Smooth muscle cell (in vitro differentiated cells): ENCODE data around the gene TNIP1. TPM values are rescaled to one million over a fixed set of nuclear protein-coding genes. Genes with fewer than 3 reads are reported as not detected.

Source experiments
- DNase-seq: peaks from one replicate; lab custom pipeline; 2025; ENCODE audit not compliant: unreplicated experiment; lab: John Stamatoyannopoulos, UW
- H2AFZ ChIP-seq: fragments of 200-600 bp; sonication (generic); 2 replicates; pipeline ENCODE4 v1.6.0; 2016; ENCODE audit warnings: antibody characterized with exemption, low read depth, mild to moderate bottlenecking
- H3F3A ChIP-seq: fragments of 200-600 bp; sonication (generic); 2 replicates; pipeline ENCODE4 v1.6.0; 2017; ENCODE audit warnings: antibody characterized with exemption, low read depth
- H3K27ac ChIP-seq: fragments of 200-600 bp; sonication (generic); 2 replicates; pipeline ENCODE4 v1.5.1; 2016; ENCODE audit warnings: low read depth, mild to moderate bottlenecking
- H3K27me3 ChIP-seq: fragments of 200-600 bp; sonication (generic); 2 replicates; pipeline ENCODE4 v1.6.1; 2016; ENCODE audit warnings: low read depth, mild to moderate bottlenecking
- H3K36me3 ChIP-seq: fragments of 200-600 bp; sonication (generic); 2 replicates; pipeline ENCODE4 v1.5.1; 2016; ENCODE audit warnings: low read depth
- H3K4me1 ChIP-seq: fragments of 200-600 bp; sonication (generic); 2 replicates; pipeline ENCODE4 v1.5.1; 2016; ENCODE audit warnings: low read depth
- H3K4me2 ChIP-seq: fragments of 200-600 bp; sonication (generic); 2 replicates; pipeline ENCODE4 v1.6.0; 2016; ENCODE audit warnings: mild to moderate bottlenecking
- H3K4me3 ChIP-seq: fragments of 200-600 bp; sonication (generic); 2 replicates; pipeline ENCODE4 v1.5.1; 2016; ENCODE audit warnings: mild to moderate bottlenecking
- H3K79me2 ChIP-seq: fragments of 200-600 bp; sonication (generic); 2 replicates; pipeline ENCODE4 v1.6.0; 2016; ENCODE audit warnings: low read depth, mild to moderate bottlenecking
- H3K9ac ChIP-seq: fragments of 200-600 bp; sonication (generic); 2 replicates; pipeline ENCODE4 v1.6.0; 2016; ENCODE audit warnings: low read depth
- H3K9me3 ChIP-seq: fragments of 200-600 bp; sonication (generic); replicated peaks from 2 replicates; pipeline ENCODE4 v1.5.1; 2016; ENCODE audit warnings: low read depth
- H4K20me1 ChIP-seq: fragments of 200-600 bp; sonication (generic); 2 replicates; pipeline ENCODE4 v1.6.0; 2016; ENCODE audit warnings: low read depth
- CTCF ChIP-seq: fragments of 200-600 bp; sonication (generic); IDR thresholded peaks from 2 replicates; pipeline ENCODE4 v1.5.1; 2017; ENCODE audit warnings: borderline replicate concordance, mild to moderate bottlenecking, antibody characterized with exemption; ENCODE audit not compliant: insufficient read depth, poor library complexity, severe bottlenecking
- WGBS: methylation state at CpG from one replicate; pipeline ENCODE4 v1.1.7; 2016; ENCODE audit warnings: low lambda C conversion rate; 5-methylcytosine and 5-hydroxymethylcytosine counted together
- polyA plus RNA-seq: library from polyadenylated mRNA; unstranded; fragments of >200 nt; fragmentation: Nextera tagmentation; extraction: Ambion mirVana; gene quantifications from 2 replicates; pipeline ENCODE4 v1.2.1, GENCODE V29; 2016
- total RNA-seq: library from RNA; depleted of rRNA; stranded (reverse); fragments of >200 nt; gene quantifications from 2 replicates; pipeline ENCODE4 v1.2.3, GENCODE V29; 2014

TNIP1 gene
- total and polyA plus RNA-seq, 2 experiments from 2014 or later, result 51.4 to 73.7 TPM

GRCh38 chr5:151082282-151082902 lies 1.6 kb upstream of the TNIP1 start:
- Histone ChIP-seq H3K4me1 (peaks cover 12% of the 10 kb centered on the region), H4K20me1 (peaks cover 28% of the 10 kb centered on the region), H3K9me3 (no peaks in the 10 kb centered on the region), H3K4me2 (peak overlapping the region; percentile 89), H3K4me3 (peak overlapping the region; percentile 96), H3K27me3 (no peaks in the 10 kb centered on the region), H3K79me2 (peaks cover 30% of the 10 kb centered on the region), H3F3A (peaks cover 14% of the 10 kb centered on the region), H3K36me3 (no peaks in the 10 kb centered on the region), H3K9ac (peak overlapping the region; percentile 99), H3K27ac (peak overlapping the region; percentile 100), H2AFZ (no peak overlapping the region)
- no peak for TF ChIP-seq CTCF
- 76% methylated on average over 6 of the region's 6 CpGs for WGBS
- no peak for DNase-seq

GRCh38 chr5:151081431-151082281 lies 822 bp upstream of the TNIP1 start:
- peaks cover 12% of the 10 kb centered on the region for H3K4me1 ChIP-seq

GRCh38 chr5:151079838-151080612 lies 809 bp downstream of the TNIP1 start:
- H3K4me1 ChIP-seq, result peaks cover 12% of the 10 kb centered on the region
- H4K20me1 ChIP-seq, result peaks cover 52% of the 10 kb centered on the region
- DNase-seq, result no peak
- no peaks in the 10 kb centered on the region for H3K36me3 ChIP-seq
- peak overlapping the region; percentile 99 for H3K9ac ChIP-seq
- TF ChIP-seq CTCF, result no peak
- no peaks in the 10 kb centered on the region for H3K9me3 ChIP-seq
- peak overlapping the region; percentile 96 for H3K4me3 ChIP-seq
- peak overlapping the region; percentile 89 for H3K4me2 ChIP-seq
- peak overlapping the region; percentile 100 for H3K27ac ChIP-seq
- peaks cover 51% of the 10 kb centered on the region for H3K79me2 ChIP-seq
- no peaks in the 10 kb centered on the region for H3K27me3 ChIP-seq
- 13% methylated on average over 21 of the region's 21 CpGs for WGBS
- no peak overlapping the region for H2AFZ ChIP-seq
- H3F3A ChIP-seq, result peaks cover 9% of the 10 kb centered on the region

More at GRCh38 chr5:151081431-151082281, 822 bp upstream of the TNIP1 start:
- Histone ChIP-seq H3K9me3 (no peaks in the 10 kb centered on the region), H4K20me1 (peaks cover 36% of the 10 kb centered on the region), H3K27me3 (no peaks in the 10 kb centered on the region), H3K4me2 (peak overlapping the region; percentile 89), H3K36me3 (no peaks in the 10 kb centered on the region), H3F3A (peaks cover 14% of the 10 kb centered on the region), H2AFZ (no peak overlapping the region), H3K9ac (peak overlapping the region; percentile 99), H3K79me2 (peaks cover 38% of the 10 kb centered on the region), H3K27ac (peak overlapping the region; percentile 100), H3K4me3 (peak overlapping the region; percentile 96)
- no peak for DNase-seq
- WGBS, result 18% methylated on average over 15 of the region's 15 CpGs
- TF ChIP-seq CTCF, result no peak
